Upper lobe of left lung (tissue), 4 donors: ENCODE data around the gene LIX1L.

Source experiments
- POLR2A ChIP-seq, 4 donors: fragments of 450-650 bp; IDR thresholded peaks; one replicate each; pipeline ENCODE4 v1.5.1; 2016 to 2017; ENCODE audit warnings: antibody characterized with exemption in 4 of 4, mild to moderate bottlenecking in 2 of 4
- POLR2AphosphoS5 ChIP-seq, 2 donors: sonication (generic); formaldehyde crosslinking; IDR thresholded peaks; one replicate each; pipeline ENCODE4 v1.5.1; 2017; ENCODE audit warnings: antibody characterized with exemption in 2 of 2
- TF ChIP-seq, protein P1 (sequence below), 6 experiments: fragments of 450-650 bp in 4 of 6; fragments of 200-600 bp in 2 of 6; sonication (generic) in 2 of 6; IDR thresholded peaks; one replicate each; pipeline ENCODE4 v1.5.1; 2016 to 2019; ENCODE audit warnings: antibody characterized with exemption in 6 of 6

DNA sequence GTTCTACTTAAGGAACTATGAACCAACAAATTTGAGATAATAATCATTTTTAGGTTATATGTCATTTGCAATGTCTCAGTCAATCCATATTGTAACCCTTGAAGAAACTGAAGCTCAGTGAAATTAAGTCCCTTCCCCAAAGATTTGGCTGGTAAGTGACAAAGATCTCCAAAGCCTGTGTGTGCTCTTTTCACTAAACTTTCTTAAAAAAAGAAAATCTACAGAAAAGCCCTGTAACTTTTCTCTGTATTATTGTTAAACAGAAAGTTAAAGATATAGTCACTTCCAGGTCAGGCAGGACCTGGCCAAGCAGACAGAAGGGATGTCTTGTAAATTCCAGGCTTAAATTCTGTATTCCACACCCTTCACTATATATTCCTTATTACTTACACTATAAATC lies 1.5 kb downstream of the LIX1L start:
- no peak for TF ChIP-seq POLR2AphosphoS5 (IDR thresholded peaks at IDR 0.05)
- TF ChIP-seq, protein P1, sequence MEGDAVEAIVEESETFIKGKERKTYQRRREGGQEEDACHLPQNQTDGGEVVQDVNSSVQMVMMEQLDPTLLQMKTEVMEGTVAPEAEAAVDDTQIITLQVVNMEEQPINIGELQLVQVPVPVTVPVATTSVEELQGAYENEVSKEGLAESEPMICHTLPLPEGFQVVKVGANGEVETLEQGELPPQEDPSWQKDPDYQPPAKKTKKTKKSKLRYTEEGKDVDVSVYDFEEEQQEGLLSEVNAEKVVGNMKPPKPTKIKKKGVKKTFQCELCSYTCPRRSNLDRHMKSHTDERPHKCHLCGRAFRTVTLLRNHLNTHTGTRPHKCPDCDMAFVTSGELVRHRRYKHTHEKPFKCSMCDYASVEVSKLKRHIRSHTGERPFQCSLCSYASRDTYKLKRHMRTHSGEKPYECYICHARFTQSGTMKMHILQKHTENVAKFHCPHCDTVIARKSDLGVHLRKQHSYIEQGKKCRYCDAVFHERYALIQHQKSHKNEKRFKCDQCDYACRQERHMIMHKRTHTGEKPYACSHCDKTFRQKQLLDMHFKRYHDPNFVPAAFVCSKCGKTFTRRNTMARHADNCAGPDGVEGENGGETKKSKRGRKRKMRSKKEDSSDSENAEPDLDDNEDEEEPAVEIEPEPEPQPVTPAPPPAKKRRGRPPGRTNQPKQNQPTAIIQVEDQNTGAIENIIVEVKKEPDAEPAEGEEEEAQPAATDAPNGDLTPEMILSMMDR (IDR thresholded peaks at IDR 0.05): no peak
- no peak for TF ChIP-seq POLR2A (IDR thresholded peaks at IDR 0.05)
